Stimulated activated CD8-positive, alpha-beta memory T cell treated with anti-CD3 and anti-CD28 coated beads, Interleukin-15, amount 100 ng/mL, for 1 hour (primary cell): ENCODE measurements around the gene SH2D4B.

Experiments
- DNase-seq: peaks from one replicate; pipeline ENCODE4 v3.0.0-alpha.2; 2020; ENCODE audit warnings: low read depth

Gene SH2D4B

GRCh38 chr10:80686734-80687475 lies 149.2 kb downstream of the SH2D4B start:
- no peak for DNase-seq

GRCh38 chr10:80687476-80687789 lies 149.7 kb downstream of the SH2D4B start:
- DNase-seq: no peak

- no peak for DNase-seq
Observed at GRCh38 chr10:80690434-80690833, 152.7 kb downstream of the SH2D4B start.

GRCh38 chr10:80691441-80691840 lies 153.7 kb downstream of the SH2D4B start:
- DNase-seq: no peak

GRCh38 chr10:80693565-80693964 lies 155.9 kb downstream of the SH2D4B start:
- DNase-seq: no peak

- DNase-seq: no peak
Observed at GRCh38 chr10:80694930-80695329, 157.2 kb downstream of the SH2D4B start.
